H1 (cell line): ENCODE measurements around the gene MFAP4. TPM values are rescaled to one million over a fixed set of nuclear protein-coding genes. Genes with fewer than 3 reads are reported as not detected.

Experiments
- CTCF ChIA-PET: fragments of 300-600 bp; sonication (Branson Sonifier 250); formaldehyde crosslinking; loops from one replicate; lab custom pipeline; 2021; ENCODE audit not compliant: partially characterized antibody; lab: Charles Lee
- POLR2A ChIA-PET: fragments of 300-600 bp; sonication (Branson Sonifier 250); formaldehyde crosslinking; loops from one replicate; lab custom pipeline; 2021; ENCODE audit warnings: inconsistent platforms; ENCODE audit not compliant: partially characterized antibody; lab: Charles Lee
- DNase-seq, 2 experiments: peaks; one replicate each; pipeline versions ENCODE4 v3.0.0 to v3.0.0-alpha.2; 2010 to 2022; ENCODE audit warnings: low spot score in 2 of 2, low read depth in 1 of 2, mixed read lengths in 1 of 2
- FAIRE-seq: peaks from 2 replicates; lab custom pipeline; 2011; peaks lifted over from hg19 to GRCh38; lab: Jason Lieb, UNC
- H2AFZ ChIP-seq: 2 replicates; pipeline ENCODE4 v1.8.1; 2012; ENCODE audit warnings: low read length, inconsistent platforms
- H2AK5ac ChIP-seq: 2 replicates; pipeline ENCODE4 v1.6.1; 2013; ENCODE audit warnings: low read depth, low read length
- H2BK120ac ChIP-seq: replicated peaks from 2 replicates; pipeline ENCODE3; 2013; ENCODE audit warnings: low read depth, low read length, inconsistent platforms
- H2BK12ac ChIP-seq: 2 replicates; pipeline ENCODE4 v1.6.1; 2013; ENCODE audit warnings: low read depth, low read length
- H2BK15ac ChIP-seq: 2 replicates; pipeline ENCODE4 v1.6.1; 2013; ENCODE audit warnings: low read length
- H2BK20ac ChIP-seq: 2 replicates; pipeline ENCODE4 v1.6.1; 2013; ENCODE audit warnings: low read length
- H2BK5ac ChIP-seq: 2 replicates; pipeline ENCODE4 v1.6.1; 2013; ENCODE audit warnings: low read depth, low read length
- H3K14ac ChIP-seq: 2 replicates; pipeline ENCODE4 v1.6.1; 2013; ENCODE audit warnings: inconsistent platforms; ENCODE audit not compliant: insufficient read length
- H3K18ac ChIP-seq: 2 replicates; pipeline ENCODE4 v1.6.1; 2013; ENCODE audit warnings: low read length; ENCODE audit errors: extremely low read depth
- H3K23ac ChIP-seq: 2 replicates; pipeline ENCODE4 v1.6.1; 2013; ENCODE audit warnings: inconsistent platforms; ENCODE audit not compliant: insufficient read length
- H3K23me2 ChIP-seq: 2 replicates; pipeline ENCODE4 v1.6.1; 2013; ENCODE audit warnings: low read depth, low read length
- H3K27ac ChIP-seq: 2 replicates; pipeline ENCODE4 v1.6.1; 2011; ENCODE audit warnings: low read depth, low read length, inconsistent platforms
- H3K27me3 ChIP-seq, 4 experiments: replicated peaks in 1 of 4; 1 replicate in 1 of 4; 2 replicates in 3 of 4; pipeline versions ENCODE4 v1.6.1 to v1.8.1; 2011 to 2013; ENCODE audit warnings: low read length in 3 of 4, mild to moderate bottlenecking in 3 of 4, inconsistent platforms in 2 of 4, mixed read lengths in 2 of 4, moderate library complexity in 1 of 4; ENCODE audit not compliant: control insufficient read depth in 3 of 4, insufficient read depth in 3 of 4; ENCODE audit errors: extremely low read depth in 1 of 4
- H3K36me3 ChIP-seq, 4 experiments: 2 replicates each; pipeline versions ENCODE4 v1.6.1 to v1.8.1; 2011 to 2013; ENCODE audit warnings: mild to moderate bottlenecking in 4 of 4, low read length in 3 of 4, moderate library complexity in 2 of 4, control low read depth in 1 of 4, inconsistent platforms in 1 of 4; ENCODE audit not compliant: insufficient read depth in 4 of 4, control insufficient read depth in 2 of 4
- H3K4ac ChIP-seq: replicated peaks from 2 replicates; pipeline ENCODE3; 2013; ENCODE audit warnings: low read length, low read depth, mixed read lengths, inconsistent platforms; ENCODE audit not compliant: insufficient read length
- H3K4me1 ChIP-seq, 4 experiments: replicated peaks in 1 of 4; 1 replicate in 1 of 4; 2 replicates in 3 of 4; pipeline versions ENCODE4 v1.6.1 to v1.8.1; 2011 to 2013; ENCODE audit warnings: low read length in 3 of 4, inconsistent platforms in 2 of 4, mixed read lengths in 1 of 4; ENCODE audit not compliant: insufficient read depth in 4 of 4, control insufficient read depth in 3 of 4
- H3K4me2 ChIP-seq, 2 experiments: 2 replicates each; pipeline versions ENCODE4 v1.6.1 to v1.8.1; 2011 to 2013; ENCODE audit warnings: low read depth in 2 of 2, low read length in 2 of 2, control low read depth in 1 of 2, inconsistent platforms in 1 of 2, mild to moderate bottlenecking in 1 of 2; ENCODE audit not compliant: insufficient read depth in 1 of 2
- H3K4me3 ChIP-seq, 4 experiments: fragments of 200-600, 300-600 bp in 1 of 4; sonication (generic), shearing (Covaris generic), sonication (Bioruptor Twin) in 1 of 4; 2 replicates each; pipeline versions ENCODE4 v1.5.1 to v1.8.1; 2011 to 2016; ENCODE audit warnings: low read length in 4 of 4, low read depth in 3 of 4, control low read depth in 2 of 4, inconsistent platforms in 2 of 4, mild to moderate bottlenecking in 2 of 4, mixed read lengths in 1 of 4, moderate library complexity in 1 of 4; ENCODE audit not compliant: insufficient read depth in 2 of 4; ENCODE audit errors: extremely low read depth in 1 of 4
- H3K56ac ChIP-seq: replicated peaks from 2 replicates; pipeline ENCODE3; 2013; ENCODE audit warnings: low read depth, mild to moderate bottlenecking, mixed read lengths, low read length, inconsistent platforms; ENCODE audit not compliant: insufficient read length
- H3K79me1 ChIP-seq: 2 replicates; pipeline ENCODE4 v1.6.1; 2013; ENCODE audit warnings: low read depth, low read length, control low read depth
- H3K79me2 ChIP-seq, 2 experiments: 2 replicates each; pipeline versions ENCODE4 v1.6.1 to v1.8.1; 2012 to 2013; ENCODE audit warnings: low read length in 2 of 2, mild to moderate bottlenecking in 2 of 2, inconsistent platforms in 1 of 2; ENCODE audit not compliant: insufficient read depth in 2 of 2, control insufficient read depth in 1 of 2
- H3K9ac ChIP-seq, 4 experiments: replicated peaks in 1 of 4; 1 replicate in 1 of 4; 2 replicates in 3 of 4; pipeline versions ENCODE4 v1.6.1 to v1.8.1; 2011 to 2013; ENCODE audit warnings: low read depth in 3 of 4, low read length in 3 of 4, control low read depth in 2 of 4, mild to moderate bottlenecking in 2 of 4, moderate library complexity in 2 of 4, inconsistent platforms in 1 of 4; ENCODE audit errors: extremely low read depth in 1 of 4
- H3K9me3 ChIP-seq, 2 experiments: 2 replicates each; pipeline versions ENCODE4 v1.6.1 to v1.8.1; 2012 to 2013; ENCODE audit warnings: mild to moderate bottlenecking in 2 of 2, moderate library complexity in 2 of 2, control low read depth in 1 of 2, inconsistent platforms in 1 of 2, low read depth in 1 of 2, low read length in 1 of 2, mixed read lengths in 1 of 2; ENCODE audit not compliant: insufficient read depth in 2 of 2
- H4K20me1 ChIP-seq, 2 experiments: replicated peaks in 1 of 2; 2 replicates each; pipeline versions ENCODE3 to v1.8.1; 2011 to 2013; ENCODE audit warnings: inconsistent platforms in 2 of 2, low read length in 2 of 2, mild to moderate bottlenecking in 1 of 2; ENCODE audit not compliant: insufficient read depth in 2 of 2, control insufficient read depth in 1 of 2
- H4K5ac ChIP-seq: 2 replicates; pipeline ENCODE4 v1.6.1; 2013; ENCODE audit warnings: low read length, low read depth, mixed read lengths, inconsistent platforms; ENCODE audit not compliant: insufficient read length
- H4K8ac ChIP-seq: 2 replicates; pipeline ENCODE4 v1.8.0; 2013; ENCODE audit warnings: mild to moderate bottlenecking, moderate library complexity, low read length, inconsistent platforms; ENCODE audit not compliant: insufficient read depth; ENCODE audit errors: extremely low read depth
- H4K91ac ChIP-seq: replicated peaks from 2 replicates; pipeline ENCODE3; 2013; ENCODE audit warnings: low read length, mixed read lengths, inconsistent platforms; ENCODE audit not compliant: insufficient read length
- BRCA1 ChIP-seq: IDR thresholded peaks from 2 replicates; pipeline ENCODE4 v1.6.1; 2012; ENCODE audit warnings: low read depth, low read length, improper control_type of control experiment
- CBX5 ChIP-seq: fragments of 300-800, 300-1000 bp; sonication (generic); IDR thresholded peaks from 2 replicates; pipeline ENCODE4 v1.7.1; 2016; ENCODE audit warnings: antibody characterized with exemption, low read length, low read depth
- CBX8 ChIP-seq: fragments of 300-800, 300-1000 bp; sonication (generic); IDR thresholded peaks from 2 replicates; pipeline ENCODE4 v1.7.1; 2016; ENCODE audit warnings: low read depth, low read length, borderline replicate concordance
- CTBP2 ChIP-seq: IDR thresholded peaks from 2 replicates; pipeline ENCODE4 v1.7.0; 2011; ENCODE audit warnings: borderline replicate concordance, mild to moderate bottlenecking, moderate library complexity, mixed read lengths, low read length; ENCODE audit not compliant: insufficient read depth, insufficient read length
- EP300 ChIP-seq, 2 experiments: IDR thresholded peaks; 1 replicate in 1 of 2; 2 replicates in 1 of 2; pipeline ENCODE4 v1.6.1; 2011 to 2012; ENCODE audit warnings: low read depth in 2 of 2, low read length in 2 of 2, mild to moderate bottlenecking in 2 of 2, borderline replicate concordance in 1 of 2, inconsistent platforms in 1 of 2, moderate library complexity in 1 of 2
- GTF2F1 ChIP-seq: IDR thresholded peaks from 2 replicates; pipeline ENCODE4 v1.6.1; 2012; ENCODE audit warnings: low read depth, low read length, improper control_type of control experiment, borderline replicate concordance
- KDM5A ChIP-seq: fragments of 200-600 bp; IDR thresholded peaks from 2 replicates; pipeline ENCODE4 v1.7.1; 2012; ENCODE audit warnings: mild to moderate bottlenecking, low read length, inconsistent platforms, mixed read lengths
- MAFK ChIP-seq: IDR thresholded peaks from 2 replicates; pipeline ENCODE4 v1.6.1; 2012; ENCODE audit warnings: low read depth, mild to moderate bottlenecking, improper control_type of control experiment, low read length
- PHF8 ChIP-seq: fragments of 200-600 bp; sonication (generic); conservative IDR thresholded peaks from 2 replicates; pipeline ENCODE4 v1.7.1; 2012; ENCODE audit warnings: low read depth, mild to moderate bottlenecking, inconsistent platforms, low read length, moderate library complexity
- RBBP5 ChIP-seq: IDR thresholded peaks from 2 replicates; pipeline ENCODE4 v1.7.1; 2012; ENCODE audit warnings: low read depth, mild to moderate bottlenecking, inconsistent platforms, low read length, moderate library complexity, borderline replicate concordance
- SAP30 ChIP-seq: fragments of 300-600 bp; sonication (generic); IDR thresholded peaks from 2 replicates; pipeline ENCODE4 v1.7.1; 2012; ENCODE audit warnings: low read length, moderate library complexity, mild to moderate bottlenecking, inconsistent platforms; ENCODE audit not compliant: insufficient read depth, insufficient replicate concordance
- SP2 ChIP-seq: IDR thresholded peaks from 2 replicates; pipeline ENCODE4 v1.6.1; 2012; ENCODE audit warnings: mild to moderate bottlenecking, low read length, inconsistent platforms
- SRF ChIP-seq: IDR thresholded peaks from 2 replicates; pipeline ENCODE4 v1.6.1; 2011; ENCODE audit warnings: mild to moderate bottlenecking, low read depth, low read length, moderate library complexity
- TCF12 ChIP-seq: IDR thresholded peaks from 2 replicates; pipeline ENCODE4 v1.6.1; 2011; ENCODE audit warnings: low read depth, mild to moderate bottlenecking, low read length
- WGBS, 2 experiments: shearing (Covaris generic) in 1 of 2; methylation state at CpG; one replicate each; pipeline versions ENCODE4 v1.1.6 to v1.1.7; 2013 to 2015; ENCODE audit warnings: low lambda C conversion rate in 2 of 2, mixed read lengths in 2 of 2, inconsistent platforms in 1 of 2, low coverage in 1 of 2, missing lambda C conversion rate in 1 of 2; ENCODE audit not compliant: insufficient replicate concordance in 2 of 2, insufficient coverage in 1 of 2, insufficient read length in 1 of 2; ENCODE audit errors: extremely low coverage in 1 of 2, missing lambda C conversion rate in 1 of 2; 5-methylcytosine and 5-hydroxymethylcytosine counted together
- polyA plus RNA-seq, 7 experiments: library from polyadenylated mRNA; depleted of rRNA in 3 of 7; stranded (reverse) in 5 of 7; unstranded in 2 of 7; fragments of >200 nt in 5 of 7; fragments of 200-250 nt in 2 of 7; gene quantifications; 1 replicate in 5 of 7; 2 replicates in 1 of 7; 4 replicates in 1 of 7; pipeline versions ENCODE4 v1.2.1 to v1.2.3, GENCODE V29; 2011 to 2013; ENCODE audit warnings: missing spikeins in 2 of 7, mixed read lengths in 2 of 7
- total RNA-seq: library from RNA; stranded (reverse); fragmentation: NEBNext Ultra II Directional; extraction: Animal tissue kit (Norgen Biotek cat#: 25700); gene quantifications from 2 replicates; pipeline ENCODE4 v1.2.1, GENCODE V29; 2021

The MFAP4 gene
- total and polyA plus RNA-seq, 2 of the 8 experiments (the other 6 are each of a cell fraction or from before 2014, with no cell fraction given), result 3.1 to 3.6 TPM

- H3K23me2 ChIP-seq, result no peaks in the 10 kb centered on the region
- no peak overlapping the region for H3K4me2 ChIP-seq
- H3K36me3 ChIP-seq, result peaks cover 0 to 5% (median 2%) of the 10 kb centered on the region in 4 experiments; a peak in 2 of 8 replicates
- H3K79me2 ChIP-seq, result no peaks in the 10 kb centered on the region
- DNase-seq (no peak), FAIRE-seq (no peak)
- H2BK20ac ChIP-seq, result no peak overlapping the region
- no peak overlapping the region for H3K9ac ChIP-seq
- peaks cover 0 to 3% of the 10 kb centered on the region in 2 experiments for H4K20me1 ChIP-seq
- 91% methylated on average over 7 of the region's 7 CpGs; no CpG with 5 or more reads in 1 of the 2 experiments for WGBS, 2 experiments
- H3K4ac ChIP-seq, result no peak overlapping the region
- H3K4me3 ChIP-seq, result no peak overlapping the region
- no peaks in the 10 kb centered on the region for H3K27me3 ChIP-seq
- no peak overlapping the region for H2BK12ac ChIP-seq
- H2BK120ac ChIP-seq, result no peak overlapping the region
- H4K91ac ChIP-seq, result no peak overlapping the region
- no peaks in the 10 kb centered on the region for H3K9me3 ChIP-seq
- H3K23ac ChIP-seq, result no peak overlapping the region
- no peak overlapping the region for H3K18ac ChIP-seq
- no peak overlapping the region for H2AK5ac ChIP-seq
- H2BK5ac ChIP-seq, result no peak overlapping the region
- H2AFZ ChIP-seq, result no peak overlapping the region
- no peak overlapping the region for H2BK15ac ChIP-seq
- H3K27ac ChIP-seq, result no peak overlapping the region
- 0 out of 2 replicates have a peak overlapping the region, but pooled peaks have one; percentile 9 for H4K8ac ChIP-seq
- no peak overlapping the region for H3K14ac ChIP-seq
- peaks cover 2 to 17% (median 12%) of the 10 kb centered on the region in 4 experiments for H3K4me1 ChIP-seq
- no peaks in the 10 kb centered on the region for H3K79me1 ChIP-seq
- no peak overlapping the region for H3K56ac ChIP-seq
- H4K5ac ChIP-seq, result no peak overlapping the region
- POLR2A ChIA-PET, result interaction anchor here (0.6 to 1.4 kb wide), 5 partner anchors 9 to 305 kb away, joined by 3 to 5 read pairs (median 3); no protein-coding TSS in a partner anchor
- CTCF ChIA-PET, result interaction anchor here (0.6 to 9.8 kb wide), 10 partner anchors 9 to 420 kb away, joined by 3 to 70 read pairs (median 4); partner anchors contain the start of gene RNF112
- no peak for TF ChIP-seq RBBP5
- no peak for TF ChIP-seq BRCA1
- no peak for TF ChIP-seq PHF8
- TF ChIP-seq EP300 (IDR thresholded peaks at IDR 0.05; ENCODE audit: borderline replicate concordance in 1 of 2, low read depth in 2 of 2, low read length in 2 of 2), result no peak
- no peak for TF ChIP-seq CBX5
- TF ChIP-seq CBX8, result no peak
- no peak for TF ChIP-seq SP2
- TF ChIP-seq TCF12, result no peak
- TF ChIP-seq MAFK, result no peak
- no peak for TF ChIP-seq SAP30
- TF ChIP-seq GTF2F1, result no peak
- TF ChIP-seq CTBP2, result no peak
- TF ChIP-seq SRF, result no peak
- TF ChIP-seq KDM5A, result no peak
These were observed 43.7 kb downstream of the MFAP4 start for GRCh38 chr17:19343256-19343630.
